Colonic mucosa (tissue), 4 donors: Measurements from ENCODE around the gene CD82. TPM values are rescaled to one million over a fixed set of nuclear protein-coding genes. Genes with fewer than 3 reads are reported as not detected.
"Not testable (repeated sequence)": the region's sequence is repeated elsewhere in the genome, so short reads cannot be mapped to it uniquely, and the experiment has no call there.

Experiments used
- DNase-seq: peaks from one replicate; pipeline ENCODE4 v3.0.0-alpha.2; 2020
- H3K27ac ChIP-seq: fragments of 200-600 bp; one replicate; pipeline ENCODE4 v1.8.0; 2021
- H3K27me3 ChIP-seq: fragments of 200-600 bp; one replicate; pipeline ENCODE4 v1.8.0; 2021
- H3K36me3 ChIP-seq: fragments of 200-600 bp; one replicate; pipeline ENCODE4 v1.8.0; 2021
- H3K4me1 ChIP-seq: fragments of 200-600 bp; one replicate; pipeline ENCODE4 v1.8.0; 2021; ENCODE audit warnings: mild to moderate bottlenecking
- H3K4me3 ChIP-seq: fragments of 200-600 bp; one replicate; pipeline ENCODE4 v1.8.0; 2021
- H3K9ac ChIP-seq, 2 donors: one replicate each; pipeline ENCODE4 v1.7.0; 2013; ENCODE audit warnings: control low read depth in 2 of 2, low read depth in 2 of 2, low read length in 2 of 2
- H3K9me3 ChIP-seq: fragments of 200-600 bp; one replicate; pipeline ENCODE4 v1.8.0; 2021
- CTCF ChIP-seq: fragments of 200-600 bp; IDR thresholded peaks from one replicate; pipeline ENCODE4 v1.8.0; 2022; ENCODE audit warnings: antibody characterized with exemption, mild to moderate bottlenecking
- intact Hi-C: fragments of 100-400 bp; cut with DNase I; formaldehyde crosslinking; loops from one replicate; pipeline ENCODE4 v1.14.1; 2022
- total RNA-seq, 2 donors: library from RNA; stranded (reverse); fragmentation: NEBNext Ultra II Directional in 1 of 2; extraction: Animal tissue kit (Norgen Biotek cat#: 25700) in 1 of 2; gene quantifications; one replicate each; pipeline ENCODE4 v1.2.1, GENCODE V29; 2021
- donor health status: healthy.
- donor health status: DM: no; HTN: no; CAD: no.
- donor health status: DM: no; HTN: no; CAD: no.

Gene CD82
- total RNA-seq, 2 donors from 2014 or later = 36.2 to 41.6 TPM

- Histone ChIP-seq H3K4me3 (no peak overlapping the region), H3K27me3 (no peaks in the 10 kb centered on the region), H3K4me1 (no peaks in the 10 kb centered on the region), H3K9me3 (no peaks in the 10 kb centered on the region), H3K9ac (no peak overlapping the region), H3K36me3 (no peaks in the 10 kb centered on the region), H3K27ac (no peak overlapping the region)
- no peak for DNase-seq
- intact Hi-C loops = loop anchor here (2.0 to 5.0 kb wide), 3 partner anchors 253 to 448 kb away; no protein-coding TSS in a partner anchor
- TF ChIP-seq CTCF = no peak
Observed at GRCh38 chr11:44539971-44540370, 25.5 kb upstream of the CD82 start.

DNA sequence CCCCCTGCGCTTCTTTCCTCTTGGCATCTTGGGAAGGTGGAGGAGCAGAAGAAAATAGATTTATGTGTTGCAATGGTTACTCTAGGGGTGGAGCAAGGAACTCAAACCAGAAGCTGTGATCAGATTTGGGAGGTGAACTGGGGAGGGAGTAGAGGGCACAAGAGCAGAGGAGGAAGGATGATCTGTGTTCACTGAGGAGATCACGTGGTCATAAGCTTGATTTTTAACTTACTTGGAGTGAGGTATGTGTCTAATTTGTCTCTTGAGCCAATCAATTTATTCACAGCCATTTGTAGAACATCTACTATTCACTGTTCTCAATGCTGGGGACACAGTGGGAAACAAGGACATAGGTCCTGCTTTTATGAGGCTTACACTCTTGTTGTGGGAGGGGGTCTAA, 24.8 kb upstream of the CD82 start:
- intact Hi-C loops = no loop called here
- Histone ChIP-seq H3K4me3 (no peak overlapping the region), H3K27me3 (no peaks in the 10 kb centered on the region), H3K4me1 (no peaks in the 10 kb centered on the region), H3K27ac (no peak overlapping the region), H3K9me3 (no peaks in the 10 kb centered on the region), H3K9ac (no peak overlapping the region), H3K36me3 (no peaks in the 10 kb centered on the region)
- TF ChIP-seq CTCF = no peak
- DNase-seq = no peak

- intact Hi-C loops = no loop called here
- Histone ChIP-seq H3K4me1 (no peaks in the 10 kb centered on the region), H3K36me3 (no peaks in the 10 kb centered on the region), H3K27ac (no peak overlapping the region), H3K27me3 (no peaks in the 10 kb centered on the region), H3K4me3 (no peak overlapping the region), H3K9me3 (no peaks in the 10 kb centered on the region), H3K9ac (no peak overlapping the region)
- DNase-seq = no peak
- TF ChIP-seq CTCF = no peak
Observed at GRCh38 chr11:44542372-44542771, 23.1 kb upstream of the CD82 start.

DNA sequence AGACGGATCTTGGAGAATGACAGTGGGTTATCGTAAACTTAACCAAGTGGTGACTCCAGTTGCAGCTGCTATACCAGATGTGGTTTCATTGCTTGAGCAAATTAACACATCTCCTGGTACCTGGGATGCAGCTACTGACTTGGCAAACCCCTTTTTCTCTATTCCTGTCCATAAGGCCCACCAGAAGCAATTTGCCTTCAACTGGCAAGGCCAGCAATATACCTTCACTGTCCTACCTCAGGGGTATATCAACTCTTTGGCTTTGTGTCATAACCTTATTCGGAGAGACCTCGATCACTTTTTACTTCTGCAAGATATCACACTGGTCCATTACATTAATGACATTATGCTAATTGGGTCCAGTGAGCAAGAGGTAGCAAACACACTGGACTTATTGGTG, 18.5 kb upstream of the CD82 start:
- DNase-seq, intact Hi-C loops, H3K9me3 ChIP-seq, H3K27me3 ChIP-seq, H3K4me3 ChIP-seq, H3K9ac ChIP-seq, H3K27ac ChIP-seq, H3K4me1 ChIP-seq, H3K36me3 ChIP-seq: not testable (repeated sequence)

- H3K4me3 ChIP-seq, DNase-seq, H3K9ac ChIP-seq, H3K9me3 ChIP-seq, H3K36me3 ChIP-seq, intact Hi-C loops, H3K27ac ChIP-seq, H3K27me3 ChIP-seq, H3K4me1 ChIP-seq: not testable (repeated sequence)
Observed at GRCh38 chr11:44547534-44547933, 17.9 kb upstream of the CD82 start.

- Histone ChIP-seq H3K36me3 (no peaks in the 10 kb centered on the region), H3K9ac (no peak overlapping the region), H3K27ac (no peak overlapping the region), H3K9me3 (no peaks in the 10 kb centered on the region), H3K4me3 (no peak overlapping the region), H3K4me1 (no peaks in the 10 kb centered on the region), H3K27me3 (no peaks in the 10 kb centered on the region)
- DNase-seq = no peak
- no peak for TF ChIP-seq CTCF
- intact Hi-C loops = no loop called here
Observed at GRCh38 chr11:44548032-44548695, 17.3 kb upstream of the CD82 start.

DNA sequence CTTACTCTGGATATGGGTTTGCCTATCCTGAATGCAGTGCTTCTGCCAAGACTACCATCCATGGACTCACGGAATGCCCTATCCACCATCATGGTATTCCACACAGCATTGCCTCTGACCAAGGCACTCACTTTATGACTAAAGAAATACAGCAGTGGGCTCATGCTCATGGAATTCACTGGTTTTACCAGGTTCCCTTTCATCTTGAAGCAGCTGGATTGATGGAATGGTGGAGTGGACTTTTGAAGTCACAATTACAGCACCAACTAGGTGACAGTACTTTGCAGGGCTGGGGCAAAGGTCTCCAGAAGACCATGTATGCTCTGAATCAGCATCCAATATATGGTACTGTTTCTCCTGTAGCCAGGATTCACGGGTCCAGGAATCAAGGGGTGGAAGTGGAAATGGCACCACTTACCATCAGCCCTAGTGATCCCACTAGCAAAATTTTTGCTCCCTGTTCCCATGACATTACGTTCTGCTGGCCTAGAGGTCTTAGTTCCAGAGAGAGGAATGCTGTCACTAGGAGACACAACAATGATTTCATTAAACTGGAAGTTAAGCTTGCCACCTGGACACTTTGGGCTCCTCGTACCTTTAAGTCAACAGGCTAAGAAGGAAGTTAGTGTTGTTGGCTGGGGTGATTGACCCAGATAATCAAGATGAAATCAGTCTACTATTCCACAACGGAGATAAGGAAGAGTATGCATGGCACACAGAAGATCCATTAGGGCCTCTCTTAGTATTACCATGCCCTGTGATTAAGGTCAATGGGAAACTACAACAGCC, 16.3 kb upstream of the CD82 start:
- DNase-seq, intact Hi-C loops, H3K36me3 ChIP-seq, H3K27ac ChIP-seq, H3K27me3 ChIP-seq, H3K4me3 ChIP-seq, H3K9ac ChIP-seq, H3K9me3 ChIP-seq, H3K4me1 ChIP-seq: not testable (repeated sequence)
